Measurements from ENCODE around the gene CAMSAP1.

DNA sequence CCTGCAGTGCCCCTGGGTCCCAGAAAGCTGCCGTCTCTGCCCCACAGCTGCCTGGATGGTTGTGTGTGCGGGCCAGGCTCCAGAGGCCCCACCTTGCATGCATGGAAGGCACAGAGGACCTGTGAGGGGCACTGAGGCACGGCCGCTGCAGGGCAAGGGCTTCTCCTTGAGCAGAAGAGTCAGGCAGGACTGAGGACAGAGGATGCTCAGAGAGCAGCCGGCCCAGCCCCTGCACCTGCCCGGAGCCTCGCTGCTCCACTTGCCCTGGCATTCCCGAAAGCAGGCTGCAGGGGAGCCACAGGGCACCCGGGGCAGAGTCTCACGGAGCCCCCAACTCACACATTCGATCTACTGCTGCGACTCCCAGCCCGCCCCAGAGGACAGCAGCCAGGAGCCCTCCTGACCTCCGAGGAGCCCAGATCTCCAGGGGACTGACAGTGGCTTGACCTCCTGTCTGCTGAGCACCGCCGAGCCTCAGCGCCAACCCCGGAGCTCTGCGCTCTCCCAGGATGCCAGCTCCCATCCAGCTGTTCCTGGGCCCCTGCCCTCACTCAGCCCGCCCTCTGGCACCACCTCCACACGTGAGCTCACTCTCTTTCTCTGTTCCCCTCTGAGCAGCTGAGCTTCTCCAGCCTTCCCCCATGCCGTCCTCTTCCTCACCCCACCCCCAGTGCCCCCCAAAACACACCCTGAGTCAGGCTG is 110.4 kb downstream of the CAMSAP1 start:
- TF ChIP-seq, protein P1, sequence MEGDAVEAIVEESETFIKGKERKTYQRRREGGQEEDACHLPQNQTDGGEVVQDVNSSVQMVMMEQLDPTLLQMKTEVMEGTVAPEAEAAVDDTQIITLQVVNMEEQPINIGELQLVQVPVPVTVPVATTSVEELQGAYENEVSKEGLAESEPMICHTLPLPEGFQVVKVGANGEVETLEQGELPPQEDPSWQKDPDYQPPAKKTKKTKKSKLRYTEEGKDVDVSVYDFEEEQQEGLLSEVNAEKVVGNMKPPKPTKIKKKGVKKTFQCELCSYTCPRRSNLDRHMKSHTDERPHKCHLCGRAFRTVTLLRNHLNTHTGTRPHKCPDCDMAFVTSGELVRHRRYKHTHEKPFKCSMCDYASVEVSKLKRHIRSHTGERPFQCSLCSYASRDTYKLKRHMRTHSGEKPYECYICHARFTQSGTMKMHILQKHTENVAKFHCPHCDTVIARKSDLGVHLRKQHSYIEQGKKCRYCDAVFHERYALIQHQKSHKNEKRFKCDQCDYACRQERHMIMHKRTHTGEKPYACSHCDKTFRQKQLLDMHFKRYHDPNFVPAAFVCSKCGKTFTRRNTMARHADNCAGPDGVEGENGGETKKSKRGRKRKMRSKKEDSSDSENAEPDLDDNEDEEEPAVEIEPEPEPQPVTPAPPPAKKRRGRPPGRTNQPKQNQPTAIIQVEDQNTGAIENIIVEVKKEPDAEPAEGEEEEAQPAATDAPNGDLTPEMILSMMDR (IDR thresholded peaks at IDR 0.05 in 2 of 3, conservative IDR thresholded peaks at IDR 0.05 in 1 of 3; ENCODE audit: control insufficient read depth in 2 of 3, extremely low read depth in 1 of 3, insufficient read depth in 1 of 3, low read depth in 3 of 3, low read length in 3 of 3): no peak
- TF ChIP-seq EZH2 (IDR thresholded peaks at IDR 0.05; ENCODE audit: borderline replicate concordance, control insufficient read depth, low read depth, low read length) (no peak), HCFC1 (IDR thresholded peaks at IDR 0.05; ENCODE audit: low read length) (no peak)
